ENCODE measurements around the gene MGAT4B. TPM values are rescaled to one million over a fixed set of nuclear protein-coding genes. Genes with fewer than 3 reads are reported as not detected.

Gene MGAT4B
- total RNA-seq, 1 experiment from 2014 or later: 148 TPM

GRCh38 chr5:179778591-179778990 is 28.1 kb downstream of the MGAT4B start (continued):
- TF ChIP-seq ATF3 (IDR thresholded peaks at IDR 0.05): no peak
- no peak for TF ChIP-seq ZBTB33 (IDR thresholded peaks at IDR 0.05; ENCODE audit: extremely low read depth, insufficient replicate concordance, low read length)
- TF ChIP-seq EGR1 (IDR thresholded peaks at IDR 0.05; ENCODE audit: low read depth): no peak

- ChIA-PET CTCF (no interaction called here), RAD21 (ENCODE audit: low non-redundant PET in 1 of 2, low total read pairs in 2 of 2, uncharacterized antibody in 2 of 2, unreplicated experiment in 2 of 2) (interaction anchor here in 1 of 2 experiments (0.6 kb wide), 1 partner anchor 18 kb away, joined by 3 read pairs; no protein-coding TSS in a partner anchor), POLR2A (no interaction called here)
- Histone ChIP-seq H3K9ac (ENCODE audit: low read length) (no peak overlapping the region), H3K79me2 (ENCODE audit: insufficient read depth, low read length) (no peaks in the 10 kb centered on the region), H4K20me1 (ENCODE audit: insufficient read depth) (no peaks in the 10 kb centered on the region), H3K27ac (ENCODE audit: low read depth, low read length) (no peak overlapping the region), H3K9me2 (ENCODE audit: insufficient read depth) (no peaks in the 10 kb centered on the region), H3K27me3 (ENCODE audit: insufficient read depth, low read length) (no peaks in the 10 kb centered on the region), H3K4me3 (replicated peaks in 1 of 2; ENCODE audit: low read depth in 1 of 2, low read length in 2 of 2) (no peak overlapping the region), H3K9me3 (ENCODE audit: control insufficient read depth in 1 of 2, insufficient read depth in 1 of 2, low read depth in 1 of 2, low read length in 2 of 2) (no peaks in the 10 kb centered on the region), H3K36me3 (ENCODE audit: control insufficient read depth in 1 of 2, insufficient read depth in 2 of 2, low read length in 2 of 2) (peaks cover 9 to 11% of the 10 kb centered on the region in 2 experiments; a peak in 2 of 4 replicates), H3K4me2 (ENCODE audit: low read length) (no peak overlapping the region), H3K4me1 (ENCODE audit: control insufficient read depth in 1 of 2, insufficient read depth in 2 of 2, low read length in 2 of 2) (no peaks in the 10 kb centered on the region), H2AFZ (ENCODE audit: low read depth, low read length, poor library complexity, severe bottlenecking) (no peak overlapping the region)
- intact Hi-C loops (cut with micrococcal nuclease): no loop called here
- TF ChIP-seq CTCF (IDR thresholded peaks at IDR 0.05 in 2 of 3, conservative IDR thresholded peaks at IDR 0.05 in 1 of 3; ENCODE audit: borderline replicate concordance in 1 of 3, insufficient read depth in 1 of 3, low read depth in 2 of 3, low read length in 2 of 3) (no peak), EZH2 (IDR thresholded peaks at IDR 0.05) (no peak), ZBTB33 (IDR thresholded peaks at IDR 0.05; ENCODE audit: extremely low read depth, insufficient replicate concordance, low read length) (no peak), SRF (IDR thresholded peaks at IDR 0.05; ENCODE audit: low read depth) (no peak), CEBPB (IDR thresholded peaks at IDR 0.05; ENCODE audit: low read depth) (no peak), ZFX (IDR thresholded peaks at IDR 0.05) (no peak), EZH2phosphoT487 (IDR thresholded peaks at IDR 0.05; ENCODE audit: borderline replicate concordance) (no peak), SIN3A (IDR thresholded peaks at IDR 0.05; ENCODE audit: low read depth) (no peak), MAX (IDR thresholded peaks at IDR 0.05) (no peak)
- no peak for DNase-seq (ENCODE audit: low read depth, low spot score)
- no TSS peak for BruUV-seq (replicated peaks)
- no peak for ATAC-seq
Measured at GRCh38 chr5:179777909-179778308, 28.8 kb downstream of the MGAT4B start.

Measured in HCT116 (cell line).